ENCODE measurements around the gene MVB12B. TPM values are rescaled to one million over a fixed set of nuclear protein-coding genes. Genes with fewer than 3 reads are reported as not detected.

The MVB12B gene
- total and polyA plus RNA-seq, 2 donors from 2014 or later: 4.5 to 12.3 TPM

GRCh38 chr9:126436545-126437267 is 110.1 kb downstream of the MVB12B start:
- no peaks in the 10 kb centered on the region for H3K9me3 ChIP-seq (ENCODE audit: control insufficient read depth in 2 of 3, insufficient read depth in 1 of 3, low read length in 3 of 3)
- no peak for TF ChIP-seq CTCF (IDR thresholded peaks at IDR 0.05; ENCODE audit: borderline replicate concordance, extremely low read depth, insufficient read depth)
- peak in 1 of 5 donors; percentile 12 for DNase-seq
- no peak overlapping the region for H3K9ac ChIP-seq (ENCODE audit: low read length in 3 of 3)
- no peak overlapping the region for H3K4me3 ChIP-seq (ENCODE audit: low read length in 3 of 3)
- no peak overlapping the region for H3K27ac ChIP-seq (ENCODE audit: low read depth in 2 of 2, low read length in 2 of 2)
- intact Hi-C loops (cut with DNase I): no loop called here
- FAIRE-seq: no peak
- H3K36me3 ChIP-seq (ENCODE audit: control insufficient read depth in 2 of 3, insufficient read depth in 3 of 3, low read length in 3 of 3): no peaks in the 10 kb centered on the region
- H3K27me3 ChIP-seq (ENCODE audit: control insufficient read depth, insufficient read depth, low read length): no peaks in the 10 kb centered on the region
- no peaks in the 10 kb centered on the region for H3K4me1 ChIP-seq (ENCODE audit: control insufficient read depth in 2 of 3, insufficient read depth in 2 of 3, low read depth in 1 of 3, low read length in 3 of 3)

GRCh38 chr9:126437268-126437666 is 110.6 kb downstream of the MVB12B start:
- H3K36me3 ChIP-seq (ENCODE audit: control insufficient read depth in 2 of 3, insufficient read depth in 3 of 3, low read length in 3 of 3): no peaks in the 10 kb centered on the region
- H3K27me3 ChIP-seq (ENCODE audit: control insufficient read depth, insufficient read depth, low read length): no peaks in the 10 kb centered on the region
- H3K27ac ChIP-seq (ENCODE audit: low read depth in 2 of 2, low read length in 2 of 2): no peak overlapping the region
- H3K9ac ChIP-seq (ENCODE audit: low read length in 3 of 3): no peak overlapping the region
- DNase-seq (no peak), FAIRE-seq (no peak)
- intact Hi-C loops (cut with DNase I): no loop called here
- H3K4me3 ChIP-seq (ENCODE audit: low read length in 3 of 3): no peak overlapping the region
- no peak for TF ChIP-seq CTCF (IDR thresholded peaks at IDR 0.05; ENCODE audit: borderline replicate concordance, extremely low read depth, insufficient read depth)
- H3K9me3 ChIP-seq (ENCODE audit: control insufficient read depth in 2 of 3, insufficient read depth in 1 of 3, low read length in 3 of 3): no peaks in the 10 kb centered on the region
- no peaks in the 10 kb centered on the region for H3K4me1 ChIP-seq (ENCODE audit: control insufficient read depth in 2 of 3, insufficient read depth in 2 of 3, low read depth in 1 of 3, low read length in 3 of 3)

GRCh38 chr9:126437701-126438100 is 111.1 kb downstream of the MVB12B start:
- no peak for TF ChIP-seq CTCF (IDR thresholded peaks at IDR 0.05; ENCODE audit: borderline replicate concordance, extremely low read depth, insufficient read depth)
- FAIRE-seq: no peak
- no peak overlapping the region for H3K9ac ChIP-seq (ENCODE audit: low read length in 3 of 3)
- H3K4me3 ChIP-seq (ENCODE audit: low read length in 3 of 3): no peak overlapping the region
- DNase-seq: no peak
- no peak overlapping the region for H3K27ac ChIP-seq (ENCODE audit: low read depth in 2 of 2, low read length in 2 of 2)
- H3K9me3 ChIP-seq (ENCODE audit: control insufficient read depth in 2 of 3, insufficient read depth in 1 of 3, low read length in 3 of 3): no peaks in the 10 kb centered on the region
- H3K4me1 ChIP-seq (ENCODE audit: control insufficient read depth in 2 of 3, insufficient read depth in 2 of 3, low read depth in 1 of 3, low read length in 3 of 3): no peaks in the 10 kb centered on the region
- intact Hi-C loops (cut with DNase I): no loop called here
- H3K36me3 ChIP-seq (ENCODE audit: control insufficient read depth in 2 of 3, insufficient read depth in 3 of 3, low read length in 3 of 3): no peaks in the 10 kb centered on the region
- no peaks in the 10 kb centered on the region for H3K27me3 ChIP-seq (ENCODE audit: control insufficient read depth, insufficient read depth, low read length)

Data from kidney (tissue), 14 donors.